Brain microvascular endothelial cell (primary cell): ENCODE measurements around the gene PLAC8L1.

Source experiments
- DNase-seq: peaks from one replicate; pipeline ENCODE4 v3.0.0-alpha.2; 2020
- H3K27ac ChIP-seq: fragments of 250-450 bp; sonication (Bioruptor Pico); 2 replicates; pipeline ENCODE4 v1.5.1; 2020; ENCODE audit warnings: mild to moderate bottlenecking, moderate library complexity
- H3K27me3 ChIP-seq: fragments of 250-450 bp; sonication (Bioruptor Pico); replicated peaks from 2 replicates; pipeline ENCODE4 v1.5.1; 2020; ENCODE audit warnings: mild to moderate bottlenecking
- H3K36me3 ChIP-seq: fragments of 250-450 bp; sonication (Bioruptor Pico); replicated peaks from 2 replicates; pipeline ENCODE4 v1.5.1; 2020; ENCODE audit warnings: mild to moderate bottlenecking
- H3K4me3 ChIP-seq: 2 replicates; pipeline ENCODE4 v1.5.1; 2011; ENCODE audit warnings: low read depth, mild to moderate bottlenecking, control low read depth, low read length, moderate library complexity
- CTCF ChIP-seq: IDR thresholded peaks from 2 replicates; pipeline ENCODE4 v1.5.1; 2011; ENCODE audit warnings: low read depth, mild to moderate bottlenecking, moderate library complexity, low read length, control low read depth, inconsistent platforms; ENCODE audit errors: missing control alignments
- in situ Hi-C: cut with HindIII; loops from 2 replicates; pipeline ENCODE4 v1.10.0; 2017; ENCODE audit warnings: low sequenced_read_pairs, low pct_ligation_motif_present

PLAC8L1 gene

GRCh38 chr5:146050086-146050485, 55.3 kb downstream of the PLAC8L1 start:
- TF ChIP-seq CTCF: no peak
- DNase-seq: no peak
- H3K27ac ChIP-seq: no peak overlapping the region
- in situ Hi-C loops: no loop called here
- H3K36me3 ChIP-seq: no peaks in the 10 kb centered on the region
- H3K4me3 ChIP-seq: no peak overlapping the region
- H3K27me3 ChIP-seq: no peaks in the 10 kb centered on the region

- no peak for DNase-seq
- Histone ChIP-seq H3K36me3 (no peaks in the 10 kb centered on the region), H3K4me3 (no peak overlapping the region), H3K27ac (no peak overlapping the region), H3K27me3 (no peaks in the 10 kb centered on the region)
- no peak for TF ChIP-seq CTCF
- in situ Hi-C loops: no loop called here
These were observed 55.7 kb downstream of the PLAC8L1 start for GRCh38 chr5:146049704-146050026.

- DNase-seq: peak; percentile 69
- Histone ChIP-seq H3K27me3 (no peaks in the 10 kb centered on the region), H3K36me3 (no peaks in the 10 kb centered on the region), H3K27ac (no peak overlapping the region), H3K4me3 (no peak overlapping the region)
- TF ChIP-seq CTCF: peak; percentile 86
- in situ Hi-C loops: no loop called here
These were observed 56.2 kb downstream of the PLAC8L1 start for GRCh38 chr5:146048994-146049703.

GRCh38 chr5:146047396-146047795, 58.0 kb downstream of the PLAC8L1 start:
- Histone ChIP-seq H3K27me3 (no peaks in the 10 kb centered on the region), H3K36me3 (no peaks in the 10 kb centered on the region), H3K27ac (no peak overlapping the region), H3K4me3 (no peak overlapping the region)
- DNase-seq: no peak
- no peak for TF ChIP-seq CTCF
- in situ Hi-C loops: no loop called here

- Histone ChIP-seq H3K27ac (no peak overlapping the region), H3K27me3 (no peaks in the 10 kb centered on the region), H3K4me3 (no peak overlapping the region), H3K36me3 (no peaks in the 10 kb centered on the region)
- in situ Hi-C loops: no loop called here
- DNase-seq: no peak
- TF ChIP-seq CTCF: no peak
These were observed 61.7 kb downstream of the PLAC8L1 start for GRCh38 chr5:146043722-146044121.
